GM21515 (cell line): ENCODE results near the gene LLPH.

Experiments
- ATAC-seq: cut with Tn5 transposase; IDR thresholded peaks from one replicate; pipeline ENCODE4 v1.9.1; 2021; ENCODE audit not compliant: unreplicated experiment

The LLPH gene

GRCh38 chr12:66103016-66103913, 27.3 kb downstream of the LLPH start:
- no peak for ATAC-seq

- ATAC-seq, result no peak
These were observed 37.8 kb downstream of the LLPH start for GRCh38 chr12:66092559-66093269.

GRCh38 chr12:66090157-66090556, 40.4 kb downstream of the LLPH start:
- ATAC-seq, result no peak

GRCh38 chr12:66087365-66087943, 43.1 kb downstream of the LLPH start:
- ATAC-seq, result peak; percentile 74

GRCh38 chr12:66085998-66086397, 44.6 kb downstream of the LLPH start:
- ATAC-seq, result no peak

GRCh38 chr12:66085213-66085612, 45.3 kb downstream of the LLPH start:
- ATAC-seq, result no peak

- no peak for ATAC-seq
These were observed 46.8 kb downstream of the LLPH start for GRCh38 chr12:66083766-66084165.

- no peak for ATAC-seq
These were observed 47.8 kb downstream of the LLPH start for GRCh38 chr12:66082744-66083143.

GRCh38 chr12:66080791-66081190, 49.8 kb downstream of the LLPH start:
- ATAC-seq, result no peak

- ATAC-seq, result no peak
These were observed 53.0 kb downstream of the LLPH start for GRCh38 chr12:66077542-66077941.

- ATAC-seq, result no peak
These were observed 56.0 kb downstream of the LLPH start for GRCh38 chr12:66074561-66074960.

GRCh38 chr12:66072566-66072965, 58.0 kb downstream of the LLPH start:
- no peak for ATAC-seq

- ATAC-seq, result peak; percentile 67
These were observed 58.4 kb downstream of the LLPH start for GRCh38 chr12:66072135-66072534.

- no peak for ATAC-seq
These were observed 59.0 kb downstream of the LLPH start for GRCh38 chr12:66071549-66071948.

- ATAC-seq, result no peak
These were observed 60.0 kb downstream of the LLPH start for GRCh38 chr12:66070378-66071120.

GRCh38 chr12:66066929-66067523, 63.5 kb downstream of the LLPH start:
- ATAC-seq, result peak; percentile 27
